Activated T-cell treated with anti-CD3 and anti-CD28 coated beads, Interleukin-2, amount 50 U/mL, for 24 hours (primary cell): ENCODE measurements around the gene CRAT.
"Not testable (repeated sequence)": the region's sequence is repeated elsewhere in the genome, so short reads cannot be mapped to it uniquely, and the experiment has no call there.

ENCODE experiments used
- DNase-seq: peaks from one replicate; pipeline ENCODE4 v3.0.0-alpha.2; 2020
- H3K27ac Mint-ChIP-seq: 2 replicates; pipeline ENCODE4 v1.8.0; 2020; ENCODE audit warnings: mild to moderate bottlenecking, mixed read lengths
- H3K27me3 Mint-ChIP-seq: 2 replicates; pipeline ENCODE4 v1.8.0; 2020; ENCODE audit warnings: mixed read lengths
- H3K36me3 Mint-ChIP-seq: 2 replicates; pipeline ENCODE4 v1.8.0; 2020; ENCODE audit warnings: low read depth, mixed read lengths
- H3K4me1 Mint-ChIP-seq: 2 replicates; pipeline ENCODE4 v1.8.0; 2020; ENCODE audit warnings: low read depth, mixed read lengths
- H3K4me3 Mint-ChIP-seq: 2 replicates; pipeline ENCODE4 v1.8.0; 2020; ENCODE audit warnings: mild to moderate bottlenecking, moderate library complexity, mixed read lengths
- H3K9me3 Mint-ChIP-seq: 2 replicates; pipeline ENCODE4 v1.8.0; 2020; ENCODE audit warnings: mixed read lengths

CRAT gene

DNA sequence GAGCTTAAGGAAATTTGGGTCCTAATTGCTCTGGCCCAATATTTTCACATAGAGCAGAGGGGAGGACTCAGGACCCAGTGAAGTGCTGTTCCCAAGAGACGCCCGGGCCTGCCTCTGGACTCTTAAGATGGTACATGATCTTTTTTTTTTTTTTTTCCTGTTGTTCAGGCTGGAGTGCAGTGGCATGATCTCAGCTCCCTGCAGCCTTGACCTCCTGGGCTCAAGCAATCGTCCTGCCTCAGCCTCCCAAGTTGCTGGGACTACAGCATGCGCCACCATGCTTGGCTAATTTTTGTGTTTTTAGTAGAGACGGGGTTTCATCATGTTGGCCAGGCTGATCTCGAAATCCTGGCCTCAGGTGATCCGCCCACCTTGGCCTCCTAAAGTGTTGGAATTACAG lies 19.7 kb upstream of the CRAT start:
- not testable (repeated sequence) for H3K4me3 Mint-ChIP-seq, H3K27ac Mint-ChIP-seq, H3K4me1 Mint-ChIP-seq, H3K27me3 Mint-ChIP-seq, DNase-seq, H3K9me3 Mint-ChIP-seq
- peaks cover 79% of the 10 kb centered on the region for H3K36me3 Mint-ChIP-seq

DNA sequence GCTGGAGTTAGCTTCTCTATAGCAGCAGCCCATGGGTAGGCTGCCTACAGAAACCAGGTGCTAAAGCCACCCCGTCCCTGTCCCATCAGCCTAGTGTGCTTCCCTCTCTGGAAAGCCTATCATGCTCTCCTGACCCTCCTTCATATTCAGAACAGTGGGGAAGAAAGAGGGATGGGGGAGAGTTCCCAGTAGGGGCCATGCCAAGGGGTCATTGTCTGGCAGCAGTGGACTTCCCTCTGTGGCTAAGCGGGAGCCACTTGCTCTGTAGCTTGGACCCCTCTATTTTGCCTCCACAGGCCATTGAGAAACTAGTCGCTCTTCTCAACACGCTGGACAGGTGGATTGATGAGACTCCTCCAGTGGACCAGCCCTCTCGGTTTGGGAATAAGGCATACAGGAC lies 18.1 kb upstream of the CRAT start:
- Mint-ChIP-seq H3K4me3 (no peak overlapping the region), H3K27ac (no peak overlapping the region), H3K27me3 (no peaks in the 10 kb centered on the region), H3K9me3 (no peaks in the 10 kb centered on the region), H3K36me3 (peaks cover 75% of the 10 kb centered on the region), H3K4me1 (peaks cover 7% of the 10 kb centered on the region)
- DNase-seq, result no peak

DNA sequence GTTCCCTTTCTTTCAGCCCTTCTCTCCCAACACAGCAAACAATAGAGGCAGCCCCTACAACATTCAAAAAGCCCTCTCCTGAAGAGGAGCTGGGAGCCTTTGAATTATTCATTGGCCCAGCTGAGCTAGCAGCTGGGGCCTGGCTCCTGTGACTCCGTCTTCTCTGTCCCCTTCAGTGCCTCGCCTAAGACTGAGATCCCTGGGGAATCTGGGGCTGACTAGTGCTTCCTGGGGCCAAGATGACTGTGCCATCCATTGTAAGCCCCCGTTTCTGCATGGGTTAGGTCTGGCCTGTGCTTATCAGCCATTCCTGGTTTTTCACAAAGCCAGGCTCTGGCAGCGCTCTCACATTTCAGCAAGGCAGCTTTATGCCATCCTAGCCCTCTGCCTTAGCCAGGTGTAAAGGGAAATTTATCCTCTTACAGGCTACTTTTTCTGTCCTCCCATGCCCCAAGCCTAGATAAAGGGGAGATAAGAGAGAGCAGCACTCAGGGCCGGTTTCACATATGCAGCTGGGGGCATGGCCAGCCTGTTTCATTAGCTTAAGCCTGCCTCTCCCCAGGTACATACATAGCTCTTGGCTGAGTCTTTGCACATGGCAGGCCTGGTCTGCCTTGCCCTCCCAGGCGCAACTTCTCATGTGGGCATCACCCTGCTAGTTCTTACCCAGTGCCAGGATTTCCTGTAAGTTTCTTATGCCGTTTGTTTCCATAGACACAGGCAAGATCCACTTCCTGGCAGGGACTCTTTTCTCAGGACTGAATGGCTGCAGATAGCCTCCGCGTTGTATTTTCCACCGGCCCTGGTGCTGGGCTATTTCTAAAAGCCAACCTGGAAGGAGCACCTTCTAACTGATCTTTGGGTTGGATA lies 16.4 kb upstream of the CRAT start:
- Mint-ChIP-seq H3K27me3 (no peaks in the 10 kb centered on the region), H3K36me3 (peaks cover 71% of the 10 kb centered on the region), H3K9me3 (no peaks in the 10 kb centered on the region), H3K27ac (no peak overlapping the region), H3K4me1 (peaks cover 6% of the 10 kb centered on the region), H3K4me3 (no peak overlapping the region)
- no peak for DNase-seq

DNA sequence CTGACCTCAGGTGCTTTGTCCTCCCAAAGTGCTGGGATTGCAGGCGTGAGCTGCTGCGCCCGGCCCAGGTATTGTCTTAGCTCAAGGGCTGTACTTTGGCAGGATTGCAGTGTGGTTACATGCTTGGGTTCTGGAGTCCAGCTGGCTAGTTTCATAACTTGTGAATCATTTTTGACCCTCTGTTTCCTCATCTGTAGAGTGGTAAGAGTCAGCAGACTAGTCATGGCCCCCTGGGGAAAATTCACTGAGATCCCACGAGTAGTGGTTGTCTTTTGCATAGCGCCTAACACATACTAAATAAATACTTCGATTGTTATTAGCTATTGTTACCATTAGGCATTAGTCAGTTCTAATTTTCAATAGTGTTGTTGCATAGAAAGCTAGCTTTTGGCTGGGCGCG lies 14.9 kb upstream of the CRAT start:
- H3K4me1 Mint-ChIP-seq, result no peaks in the 10 kb centered on the region
- no peak for DNase-seq
- no peak overlapping the region for H3K27ac Mint-ChIP-seq
- no peaks in the 10 kb centered on the region for H3K9me3 Mint-ChIP-seq
- peaks cover 72% of the 10 kb centered on the region for H3K36me3 Mint-ChIP-seq
- H3K4me3 Mint-ChIP-seq, result no peak overlapping the region
- no peaks in the 10 kb centered on the region for H3K27me3 Mint-ChIP-seq

DNA sequence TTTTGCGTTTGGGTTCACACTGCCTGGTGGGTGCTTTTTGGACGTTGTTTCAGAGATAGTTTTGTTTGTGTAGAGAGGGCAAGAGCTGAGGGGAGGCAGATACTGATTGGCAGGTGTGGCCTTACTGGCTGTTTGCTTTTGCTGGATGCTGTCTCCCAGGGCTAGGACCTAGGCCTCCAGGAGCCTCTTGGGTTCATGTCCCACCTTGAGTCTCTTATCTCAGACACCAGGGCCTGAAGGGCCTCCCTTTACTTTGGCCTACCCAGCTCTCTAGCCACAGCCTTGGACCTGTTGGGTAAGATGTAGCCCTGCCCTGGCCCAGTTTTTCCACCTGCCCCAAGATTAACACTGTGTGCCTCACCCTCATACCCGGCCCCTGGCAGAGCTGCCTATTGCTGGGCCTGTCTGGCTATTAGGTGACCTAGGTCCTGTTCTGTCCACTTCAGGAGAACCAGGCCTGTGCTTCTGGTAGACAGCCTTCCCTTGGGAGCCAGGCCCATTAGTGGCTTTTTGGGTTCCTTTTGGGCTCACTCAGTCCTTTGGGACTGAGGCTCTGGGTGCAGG lies 14.0 kb upstream of the CRAT start:
- Mint-ChIP-seq H3K9me3 (no peaks in the 10 kb centered on the region), H3K4me1 (no peaks in the 10 kb centered on the region), H3K36me3 (peaks cover 71% of the 10 kb centered on the region), H3K27me3 (no peaks in the 10 kb centered on the region), H3K4me3 (no peak overlapping the region), H3K27ac (no peak overlapping the region)
- DNase-seq, result no peak

DNA sequence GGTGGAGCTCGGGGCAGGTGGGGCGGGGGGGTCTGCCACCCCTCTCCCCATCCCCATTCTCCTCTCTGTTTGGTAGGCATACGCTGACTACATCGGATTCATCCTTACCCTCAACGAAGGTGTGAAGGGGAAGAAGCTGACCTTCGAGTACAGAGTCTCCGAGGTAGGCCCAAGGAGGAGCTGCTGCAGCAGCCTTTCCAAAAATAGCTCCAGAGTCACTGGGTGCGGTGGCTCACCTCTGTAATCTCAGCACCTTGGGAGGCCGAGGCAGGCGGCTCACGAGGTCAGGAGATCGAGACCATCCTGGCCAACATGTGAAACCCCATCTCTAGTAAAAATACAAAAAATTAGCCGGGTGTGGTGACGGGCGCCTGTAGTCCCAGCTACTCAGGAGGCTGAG lies 12.4 kb upstream of the CRAT start:
- H3K27me3 Mint-ChIP-seq, H3K4me1 Mint-ChIP-seq, DNase-seq, H3K9me3 Mint-ChIP-seq, H3K4me3 Mint-ChIP-seq, H3K27ac Mint-ChIP-seq: not testable (repeated sequence)
- peaks cover 61% of the 10 kb centered on the region for H3K36me3 Mint-ChIP-seq

DNA sequence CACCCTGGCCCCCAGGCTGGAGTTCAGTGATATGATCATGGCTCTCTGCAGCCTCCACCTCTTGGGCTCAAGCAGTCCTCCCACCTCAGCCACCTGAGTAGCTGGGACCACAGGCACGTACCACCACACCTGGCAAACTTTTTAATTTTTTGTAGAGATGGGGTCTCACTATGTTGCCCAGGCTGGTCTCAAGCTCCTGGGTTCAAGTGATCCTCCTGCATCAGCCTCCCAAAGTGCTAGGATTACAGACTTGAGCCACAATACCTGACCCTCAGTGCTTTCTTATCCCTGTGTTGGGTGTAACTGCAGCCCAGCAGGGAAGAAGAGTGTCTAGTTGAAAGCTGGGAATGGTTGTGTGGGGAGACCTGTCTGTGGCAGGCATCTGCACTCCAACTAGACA lies 11.5 kb upstream of the CRAT start:
- Mint-ChIP-seq H3K27me3 (no peaks in the 10 kb centered on the region), H3K36me3 (peaks cover 52% of the 10 kb centered on the region), H3K4me3 (no peak overlapping the region), H3K27ac (no peak overlapping the region), H3K4me1 (no peaks in the 10 kb centered on the region), H3K9me3 (no peaks in the 10 kb centered on the region)
- DNase-seq, result no peak

DNA sequence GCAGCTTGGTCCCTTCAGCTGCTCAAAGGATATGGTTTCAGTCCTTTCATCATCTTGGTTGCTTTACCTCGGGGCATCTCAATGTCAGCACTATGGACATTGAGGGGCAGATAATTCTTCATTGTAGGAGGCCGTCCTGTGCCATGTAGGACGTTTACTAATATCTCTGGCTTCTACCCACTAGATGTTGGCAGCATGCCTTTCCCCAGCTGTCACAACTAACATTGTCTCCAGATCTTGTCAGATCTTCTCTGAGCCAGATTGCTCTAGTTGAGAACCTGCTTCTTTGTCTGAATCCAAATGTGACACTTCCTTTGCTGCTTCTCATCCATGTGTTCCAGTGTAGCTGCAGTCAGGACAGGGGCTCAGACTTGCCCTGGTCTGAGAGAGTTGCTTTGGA lies 10.9 kb upstream of the CRAT start:
- no peak for DNase-seq
- H3K36me3 Mint-ChIP-seq, result peaks cover 47% of the 10 kb centered on the region
- H3K4me3 Mint-ChIP-seq, result no peak overlapping the region
- no peaks in the 10 kb centered on the region for H3K9me3 Mint-ChIP-seq
- H3K4me1 Mint-ChIP-seq, result no peaks in the 10 kb centered on the region
- no peak overlapping the region for H3K27ac Mint-ChIP-seq
- no peaks in the 10 kb centered on the region for H3K27me3 Mint-ChIP-seq

DNA sequence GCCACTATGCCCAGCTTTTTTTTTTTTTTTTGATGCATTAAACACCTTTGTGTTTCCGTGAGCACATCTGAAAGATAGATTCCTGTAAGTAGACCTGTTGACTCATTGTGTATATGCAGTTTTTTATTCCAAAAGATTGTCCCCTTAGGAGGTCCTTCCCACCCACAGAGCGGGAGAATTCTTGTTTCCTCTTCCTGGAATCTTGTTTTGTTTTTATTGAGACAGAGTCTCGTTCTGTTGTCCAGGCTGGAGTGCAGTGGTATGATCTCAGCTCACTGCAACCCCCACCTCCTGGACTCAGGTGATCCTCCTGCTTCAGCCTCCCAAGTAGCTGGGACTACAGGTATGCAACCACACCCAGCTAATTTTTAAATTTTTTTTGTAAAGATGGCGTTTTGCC lies 8.2 kb upstream of the CRAT start:
- DNase-seq, result no peak
- no peak overlapping the region for H3K27ac Mint-ChIP-seq

DNA sequence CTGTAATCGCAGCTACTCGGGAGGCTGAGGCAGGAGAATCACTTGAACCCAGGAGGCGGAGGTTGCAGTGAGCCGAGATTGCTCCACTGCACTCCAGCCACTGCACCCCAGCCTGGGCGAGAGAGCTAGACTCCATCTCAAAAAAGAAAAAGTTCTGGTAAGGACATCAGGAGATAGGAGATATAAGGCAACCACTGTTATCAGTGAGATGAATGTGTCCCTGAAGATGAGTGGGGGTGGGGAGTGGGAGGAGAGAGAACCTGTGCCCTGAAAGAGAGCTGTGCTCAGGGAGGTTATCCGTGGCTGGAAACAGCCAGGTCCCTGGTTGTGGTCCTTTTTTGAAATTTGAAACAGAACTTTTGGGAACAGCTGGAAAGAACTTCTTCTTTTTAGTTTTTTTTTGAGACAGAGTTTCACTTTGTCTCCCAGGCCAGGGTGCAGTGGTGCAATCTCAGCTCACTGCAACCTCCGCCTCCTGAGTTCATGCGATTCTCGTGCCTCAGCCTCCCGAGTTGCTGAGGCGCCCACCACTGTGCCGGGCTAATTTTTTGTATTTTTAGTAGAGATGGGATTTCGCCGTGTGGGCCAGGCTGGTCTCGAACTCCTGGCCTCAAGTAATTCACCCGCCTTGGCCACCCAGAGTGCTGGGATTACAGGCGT lies 3.2 kb upstream of the CRAT start:
- no peak for DNase-seq
- Mint-ChIP-seq H3K36me3 (peaks cover 15% of the 10 kb centered on the region), H3K27me3 (no peaks in the 10 kb centered on the region), H3K4me3 (no peak overlapping the region), H3K4me1 (peaks cover 42% of the 10 kb centered on the region), H3K27ac (no peak overlapping the region), H3K9me3 (no peaks in the 10 kb centered on the region)

More for the DNA sequence above, 8.2 kb upstream of the CRAT start:
- Mint-ChIP-seq H3K9me3 (no peaks in the 10 kb centered on the region), H3K4me1 (peaks cover 13% of the 10 kb centered on the region), H3K4me3 (no peak overlapping the region), H3K27me3 (no peaks in the 10 kb centered on the region), H3K36me3 (peaks cover 34% of the 10 kb centered on the region)

DNA sequence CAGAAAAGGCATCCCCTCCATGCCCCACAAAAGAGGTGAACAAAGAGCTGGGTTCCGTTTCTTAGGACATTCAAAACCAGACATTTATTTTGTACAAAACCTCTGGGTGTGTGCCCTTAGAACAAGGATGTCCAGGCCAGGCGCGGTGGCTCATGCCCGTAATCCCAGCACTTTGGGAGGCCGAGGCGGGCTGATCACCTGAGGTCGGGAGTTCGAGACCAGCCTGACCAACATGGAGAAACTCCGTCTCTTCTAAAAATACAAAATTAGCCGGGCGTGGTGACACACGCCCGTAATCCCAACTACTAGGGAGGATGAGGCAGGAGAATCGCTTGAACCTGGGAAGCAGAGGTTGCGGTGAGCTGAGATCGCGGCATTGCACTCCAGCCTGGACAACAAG lies 1.9 kb upstream of the CRAT start:
- not testable (repeated sequence) for DNase-seq, H3K9me3 Mint-ChIP-seq, H3K27me3 Mint-ChIP-seq
- H3K27ac Mint-ChIP-seq, result peak overlapping the region; percentile 98
- peak overlapping the region; percentile 97 for H3K4me3 Mint-ChIP-seq
- peaks cover 42% of the 10 kb centered on the region for H3K4me1 Mint-ChIP-seq
- peaks cover 15% of the 10 kb centered on the region for H3K36me3 Mint-ChIP-seq

DNA sequence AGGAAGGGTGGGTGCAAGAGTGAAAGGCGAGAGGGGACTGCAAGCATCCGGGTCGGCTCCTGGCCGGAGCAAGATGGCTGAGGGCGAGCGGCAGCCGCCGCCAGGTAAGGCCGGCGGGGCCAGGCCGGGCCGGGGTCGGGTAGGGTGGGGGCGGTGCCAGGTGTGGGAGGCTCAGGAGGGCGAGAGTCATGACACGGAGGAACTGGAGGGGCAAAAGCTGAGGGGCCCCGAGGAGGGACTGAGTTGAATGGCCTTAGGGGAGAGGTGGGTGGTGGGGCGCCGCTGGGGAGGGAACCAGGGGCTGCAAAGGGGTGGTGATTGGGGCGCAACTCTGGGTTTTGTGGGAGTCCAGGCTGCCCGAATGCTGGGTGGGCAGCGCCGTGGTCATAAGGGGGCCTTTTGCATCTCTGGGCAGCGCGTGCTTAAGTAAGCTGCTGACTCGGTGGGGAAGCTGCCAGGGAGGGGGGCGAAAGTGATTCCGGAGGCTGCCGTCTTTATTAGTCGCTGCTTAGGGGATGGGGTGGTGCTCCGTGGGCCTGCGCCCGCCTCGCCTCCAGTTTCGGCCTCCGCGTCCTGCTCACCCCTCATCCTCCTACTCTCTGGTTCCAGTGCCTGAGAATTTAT lies 1.0 kb upstream of the CRAT start:
- Mint-ChIP-seq H3K36me3 (peaks cover 15% of the 10 kb centered on the region), H3K27ac (peak overlapping the region; percentile 98), H3K4me3 (peak overlapping the region; percentile 97), H3K4me1 (peaks cover 42% of the 10 kb centered on the region), H3K27me3 (no peaks in the 10 kb centered on the region), H3K9me3 (no peaks in the 10 kb centered on the region)
- DNase-seq, result no peak

DNA sequence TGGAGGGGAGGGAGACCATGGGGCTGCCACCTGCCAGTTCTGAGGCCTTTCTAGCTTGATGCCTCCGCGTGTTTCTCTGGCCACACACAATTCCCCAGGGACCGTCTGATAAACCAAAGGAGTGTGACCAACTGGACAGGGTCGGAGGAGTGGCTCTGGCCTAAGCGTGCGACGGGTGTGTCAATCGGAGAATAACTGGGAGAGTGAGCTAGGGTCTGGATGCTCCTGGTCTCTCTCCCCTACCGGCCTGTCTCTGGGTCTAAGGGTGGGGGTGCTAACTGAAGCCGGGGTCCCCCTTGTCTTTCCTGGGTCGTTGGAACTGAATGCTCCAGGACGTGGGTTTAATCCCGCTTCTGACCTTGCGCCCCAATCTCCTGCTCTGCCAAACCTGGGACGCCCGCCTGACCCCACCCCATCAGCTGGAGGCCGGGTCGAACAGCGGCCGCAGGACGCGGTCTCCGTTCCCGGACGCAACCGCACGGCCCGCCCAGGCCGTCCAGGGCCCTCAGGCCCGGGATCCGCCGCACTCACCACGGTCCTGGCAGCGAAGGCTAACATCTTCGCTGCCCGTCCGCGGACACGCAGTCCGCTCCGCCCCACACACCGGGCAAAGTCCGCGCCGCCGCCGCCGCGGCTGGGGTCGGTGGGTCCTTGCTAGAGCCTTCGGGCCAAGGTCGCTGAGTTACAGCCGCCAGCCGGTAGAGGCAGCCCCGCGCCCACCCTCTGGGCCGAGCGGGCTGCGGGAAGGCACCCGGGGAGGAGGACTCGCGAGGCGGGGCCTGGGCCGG lies 447 bp downstream of the CRAT start:
- DNase-seq, result no peak
- Mint-ChIP-seq H3K36me3 (peaks cover 15% of the 10 kb centered on the region), H3K4me3 (peak overlapping the region; percentile 97), H3K4me1 (peaks cover 39% of the 10 kb centered on the region), H3K27ac (no peak overlapping the region), H3K9me3 (no peaks in the 10 kb centered on the region), H3K27me3 (no peaks in the 10 kb centered on the region)

DNA sequence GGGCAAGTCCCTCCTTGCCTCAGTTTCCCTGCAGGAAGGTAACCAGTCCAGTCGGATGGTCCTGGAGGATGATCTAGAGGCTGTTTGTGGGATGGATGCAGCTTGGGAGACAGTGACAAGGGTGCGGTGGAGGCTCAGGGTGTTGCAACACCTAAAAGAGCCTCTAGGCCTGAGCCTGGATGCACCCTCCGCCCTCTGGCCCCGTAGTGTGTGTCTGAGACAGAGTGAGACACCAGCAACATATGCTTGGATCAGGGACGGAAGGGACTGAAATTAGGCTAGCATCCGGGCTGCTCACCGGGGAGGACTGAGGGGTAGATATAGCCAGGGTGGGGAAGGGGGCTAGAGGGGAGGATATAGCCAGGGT lies 1.1 kb downstream of the CRAT start:
- peaks cover 33% of the 10 kb centered on the region for H3K4me1 Mint-ChIP-seq
- H3K9me3 Mint-ChIP-seq, result no peaks in the 10 kb centered on the region
- peak overlapping the region; percentile 97 for H3K4me3 Mint-ChIP-seq
- no peaks in the 10 kb centered on the region for H3K27me3 Mint-ChIP-seq
- DNase-seq, result no peak
- no peak overlapping the region for H3K27ac Mint-ChIP-seq
- H3K36me3 Mint-ChIP-seq, result peaks cover 15% of the 10 kb centered on the region
